Neural cell (in vitro differentiated cells): ENCODE data around the gene VSTM1.

Experiments used
- EP300 ChIP-seq: fragments of 450-650 bp; conservative IDR thresholded peaks from 2 replicates; pipeline ENCODE4 v1.6.1; 2014; ENCODE audit warnings: antibody characterized with exemption, mild to moderate bottlenecking, moderate library complexity; ENCODE audit not compliant: poor library complexity, severe bottlenecking
- EZH2 ChIP-seq: fragments of 200-600, 300-800 bp; shearing (Covaris generic), sonication (generic); IDR thresholded peaks from 2 replicates; pipeline ENCODE4 v1.6.1; 2014; ENCODE audit warnings: antibody characterized with exemption, low read length, borderline replicate concordance, mild to moderate bottlenecking; ENCODE audit not compliant: insufficient read depth, poor library complexity, severe bottlenecking
- MXI1 ChIP-seq: fragments of 450-650 bp; conservative IDR thresholded peaks from 2 replicates; pipeline ENCODE4 v1.6.1; 2014; ENCODE audit warnings: antibody characterized with exemption, mild to moderate bottlenecking; ENCODE audit not compliant: poor library complexity, severe bottlenecking
- POLR2AphosphoS5 ChIP-seq: IDR thresholded peaks from 2 replicates; pipeline ENCODE4 v1.6.1; 2012
- TF ChIP-seq, protein P1 (sequence below): fragments of 450-650 bp; IDR thresholded peaks from 2 replicates; pipeline ENCODE4 v1.5.1; 2014; ENCODE audit warnings: antibody characterized with exemption, mild to moderate bottlenecking, moderate library complexity; ENCODE audit not compliant: poor library complexity, severe bottlenecking
- TF ChIP-seq, protein P2 (sequence below): IDR thresholded peaks from 2 replicates; pipeline ENCODE4 v1.6.1; 2012; ENCODE audit warnings: borderline replicate concordance

DNA sequence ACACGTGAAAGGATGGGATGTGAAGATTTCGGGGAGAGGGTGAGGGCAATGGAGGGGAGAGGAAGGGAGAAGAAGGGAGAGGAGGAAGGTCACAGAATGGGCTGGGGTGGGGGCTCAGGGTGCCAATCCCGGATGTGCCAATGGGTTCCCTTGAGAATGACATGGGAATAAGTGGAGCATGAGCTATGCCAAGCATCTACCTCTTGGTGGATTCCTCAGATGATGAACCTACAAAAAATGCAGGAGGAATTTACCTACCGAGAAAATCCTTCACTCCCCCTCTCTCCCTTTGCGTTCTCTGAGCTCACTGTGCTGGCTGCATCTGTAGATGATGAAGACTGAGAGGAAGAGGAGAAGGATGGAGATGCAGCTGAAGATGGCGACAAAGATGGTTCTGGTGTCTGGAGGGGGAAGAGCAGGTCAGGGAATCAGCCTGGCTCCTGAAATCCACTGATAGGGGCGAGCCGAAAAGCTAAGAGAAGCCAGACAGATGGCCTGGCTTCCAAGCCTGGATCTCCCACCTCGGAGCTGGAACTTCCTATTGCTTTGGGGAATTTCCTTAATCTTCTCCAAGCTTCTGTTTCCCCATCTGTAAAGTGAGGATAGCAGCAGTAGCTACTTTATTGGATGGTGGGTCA is 21.6 kb downstream of the VSTM1 start:
- TF ChIP-seq POLR2AphosphoS5 = no peak
- TF ChIP-seq, protein P1, sequence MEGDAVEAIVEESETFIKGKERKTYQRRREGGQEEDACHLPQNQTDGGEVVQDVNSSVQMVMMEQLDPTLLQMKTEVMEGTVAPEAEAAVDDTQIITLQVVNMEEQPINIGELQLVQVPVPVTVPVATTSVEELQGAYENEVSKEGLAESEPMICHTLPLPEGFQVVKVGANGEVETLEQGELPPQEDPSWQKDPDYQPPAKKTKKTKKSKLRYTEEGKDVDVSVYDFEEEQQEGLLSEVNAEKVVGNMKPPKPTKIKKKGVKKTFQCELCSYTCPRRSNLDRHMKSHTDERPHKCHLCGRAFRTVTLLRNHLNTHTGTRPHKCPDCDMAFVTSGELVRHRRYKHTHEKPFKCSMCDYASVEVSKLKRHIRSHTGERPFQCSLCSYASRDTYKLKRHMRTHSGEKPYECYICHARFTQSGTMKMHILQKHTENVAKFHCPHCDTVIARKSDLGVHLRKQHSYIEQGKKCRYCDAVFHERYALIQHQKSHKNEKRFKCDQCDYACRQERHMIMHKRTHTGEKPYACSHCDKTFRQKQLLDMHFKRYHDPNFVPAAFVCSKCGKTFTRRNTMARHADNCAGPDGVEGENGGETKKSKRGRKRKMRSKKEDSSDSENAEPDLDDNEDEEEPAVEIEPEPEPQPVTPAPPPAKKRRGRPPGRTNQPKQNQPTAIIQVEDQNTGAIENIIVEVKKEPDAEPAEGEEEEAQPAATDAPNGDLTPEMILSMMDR = no peak
- no peak for TF ChIP-seq EP300
- TF ChIP-seq, protein P2, sequence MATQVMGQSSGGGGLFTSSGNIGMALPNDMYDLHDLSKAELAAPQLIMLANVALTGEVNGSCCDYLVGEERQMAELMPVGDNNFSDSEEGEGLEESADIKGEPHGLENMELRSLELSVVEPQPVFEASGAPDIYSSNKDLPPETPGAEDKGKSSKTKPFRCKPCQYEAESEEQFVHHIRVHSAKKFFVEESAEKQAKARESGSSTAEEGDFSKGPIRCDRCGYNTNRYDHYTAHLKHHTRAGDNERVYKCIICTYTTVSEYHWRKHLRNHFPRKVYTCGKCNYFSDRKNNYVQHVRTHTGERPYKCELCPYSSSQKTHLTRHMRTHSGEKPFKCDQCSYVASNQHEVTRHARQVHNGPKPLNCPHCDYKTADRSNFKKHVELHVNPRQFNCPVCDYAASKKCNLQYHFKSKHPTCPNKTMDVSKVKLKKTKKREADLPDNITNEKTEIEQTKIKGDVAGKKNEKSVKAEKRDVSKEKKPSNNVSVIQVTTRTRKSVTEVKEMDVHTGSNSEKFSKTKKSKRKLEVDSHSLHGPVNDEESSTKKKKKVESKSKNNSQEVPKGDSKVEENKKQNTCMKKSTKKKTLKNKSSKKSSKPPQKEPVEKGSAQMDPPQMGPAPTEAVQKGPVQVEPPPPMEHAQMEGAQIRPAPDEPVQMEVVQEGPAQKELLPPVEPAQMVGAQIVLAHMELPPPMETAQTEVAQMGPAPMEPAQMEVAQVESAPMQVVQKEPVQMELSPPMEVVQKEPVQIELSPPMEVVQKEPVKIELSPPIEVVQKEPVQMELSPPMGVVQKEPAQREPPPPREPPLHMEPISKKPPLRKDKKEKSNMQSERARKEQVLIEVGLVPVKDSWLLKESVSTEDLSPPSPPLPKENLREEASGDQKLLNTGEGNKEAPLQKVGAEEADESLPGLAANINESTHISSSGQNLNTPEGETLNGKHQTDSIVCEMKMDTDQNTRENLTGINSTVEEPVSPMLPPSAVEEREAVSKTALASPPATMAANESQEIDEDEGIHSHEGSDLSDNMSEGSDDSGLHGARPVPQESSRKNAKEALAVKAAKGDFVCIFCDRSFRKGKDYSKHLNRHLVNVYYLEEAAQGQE = no peak
- no peak for TF ChIP-seq EZH2
- TF ChIP-seq MXI1 = no peak
